Duodenal mucosa (tissue), 2 donors: ENCODE data around the gene KBTBD13.
A peak's percentile ranks its signal among the peaks of the same experiment; 100 is the strongest.
"Not testable (repeated sequence)": the region's sequence is repeated elsewhere in the genome, so short reads cannot be mapped to it uniquely, and the experiment has no call there.

Source experiments
- H3K27ac ChIP-seq: one replicate; pipeline ENCODE4 v1.7.0; 2013; ENCODE audit warnings: low read depth, low read length
- H3K27me3 ChIP-seq, 2 donors: one replicate each; pipeline ENCODE4 v1.7.0; 2013; ENCODE audit warnings: low read length in 2 of 2, control low read depth in 1 of 2; ENCODE audit not compliant: insufficient read depth in 2 of 2, control insufficient read depth in 1 of 2
- H3K36me3 ChIP-seq, 2 donors: one replicate each; pipeline ENCODE4 v1.7.0; 2013; ENCODE audit warnings: low read length in 2 of 2, control low read depth in 1 of 2; ENCODE audit not compliant: insufficient read depth in 2 of 2, control insufficient read depth in 1 of 2
- H3K4me1 ChIP-seq, 2 donors: one replicate each; pipeline ENCODE4 v1.7.0; 2013; ENCODE audit warnings: low read length in 2 of 2, control low read depth in 1 of 2; ENCODE audit not compliant: insufficient read depth in 2 of 2, control insufficient read depth in 1 of 2
- H3K4me3 ChIP-seq, 2 donors: one replicate each; pipeline ENCODE4 v1.7.0; 2013; ENCODE audit warnings: low read length in 2 of 2, low read depth in 1 of 2
- H3K9ac ChIP-seq, 2 donors: one replicate each; pipeline ENCODE4 v1.7.0; 2013; ENCODE audit warnings: low read length in 2 of 2, low read depth in 1 of 2
- H3K9me3 ChIP-seq, 2 donors: one replicate each; pipeline ENCODE4 v1.7.0; 2013; ENCODE audit warnings: low read length in 2 of 2, control low read depth in 1 of 2; ENCODE audit not compliant: control insufficient read depth in 1 of 2

The KBTBD13 gene

DNA sequence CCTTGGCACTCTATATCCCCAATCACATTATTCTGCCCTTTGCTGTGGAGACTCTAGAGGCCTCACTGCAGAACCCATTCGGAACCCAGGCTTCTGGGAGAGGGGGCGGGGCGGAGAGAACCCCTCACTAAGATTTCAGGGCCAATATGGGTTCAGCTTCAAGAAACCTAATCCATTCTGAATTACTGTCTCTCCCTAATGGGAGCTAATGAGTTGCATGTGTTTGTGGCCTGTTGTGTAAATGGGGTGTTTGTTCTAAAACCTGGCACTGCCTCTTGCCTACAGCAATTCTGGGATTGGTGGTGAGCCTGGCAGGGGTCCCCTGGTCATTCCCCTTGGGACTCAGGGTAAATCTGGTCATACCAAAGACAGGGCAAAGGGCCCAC lies 8.2 kb upstream of the KBTBD13 start:
- H3K4me1 ChIP-seq, result peaks cover 7 to 17% of the 10 kb centered on the region in 2 donors
- H3K9ac ChIP-seq, result no peak overlapping the region
- peak overlapping the region in 1 of 2 donors; percentile 12 for H3K4me3 ChIP-seq
- H3K36me3 ChIP-seq, result no peaks in the 10 kb centered on the region
- no peak overlapping the region for H3K27ac ChIP-seq
- no peaks in the 10 kb centered on the region for H3K9me3 ChIP-seq
- H3K27me3 ChIP-seq, result peaks cover 11 to 19% of the 10 kb centered on the region in 2 donors

DNA sequence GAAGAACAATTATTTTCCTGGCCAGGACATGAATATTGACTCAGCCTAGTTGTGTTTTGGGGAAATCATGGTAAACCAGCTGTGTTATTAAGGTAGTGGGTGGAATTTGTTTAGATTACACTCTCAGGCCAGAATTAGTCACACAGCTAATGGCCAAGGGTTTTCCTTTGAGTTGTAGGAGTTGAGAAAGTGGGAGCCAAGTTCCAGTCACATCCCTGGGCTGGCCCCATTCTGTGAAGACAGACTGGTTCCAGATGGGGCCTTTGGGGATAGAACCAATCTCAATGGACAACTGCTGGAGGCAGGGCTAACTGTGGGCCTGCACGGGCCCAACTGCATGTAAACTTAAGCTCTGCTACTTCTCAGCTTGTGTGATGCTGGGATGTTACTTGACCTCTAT lies 7.4 kb upstream of the KBTBD13 start:
- Histone ChIP-seq H3K27me3 (peaks cover 11 to 19% of the 10 kb centered on the region in 2 donors), H3K4me3 (no peak overlapping the region), H3K4me1 (peaks cover 7 to 17% of the 10 kb centered on the region in 2 donors), H3K9me3 (no peaks in the 10 kb centered on the region), H3K27ac (no peak overlapping the region), H3K36me3 (no peaks in the 10 kb centered on the region), H3K9ac (no peak overlapping the region)

DNA sequence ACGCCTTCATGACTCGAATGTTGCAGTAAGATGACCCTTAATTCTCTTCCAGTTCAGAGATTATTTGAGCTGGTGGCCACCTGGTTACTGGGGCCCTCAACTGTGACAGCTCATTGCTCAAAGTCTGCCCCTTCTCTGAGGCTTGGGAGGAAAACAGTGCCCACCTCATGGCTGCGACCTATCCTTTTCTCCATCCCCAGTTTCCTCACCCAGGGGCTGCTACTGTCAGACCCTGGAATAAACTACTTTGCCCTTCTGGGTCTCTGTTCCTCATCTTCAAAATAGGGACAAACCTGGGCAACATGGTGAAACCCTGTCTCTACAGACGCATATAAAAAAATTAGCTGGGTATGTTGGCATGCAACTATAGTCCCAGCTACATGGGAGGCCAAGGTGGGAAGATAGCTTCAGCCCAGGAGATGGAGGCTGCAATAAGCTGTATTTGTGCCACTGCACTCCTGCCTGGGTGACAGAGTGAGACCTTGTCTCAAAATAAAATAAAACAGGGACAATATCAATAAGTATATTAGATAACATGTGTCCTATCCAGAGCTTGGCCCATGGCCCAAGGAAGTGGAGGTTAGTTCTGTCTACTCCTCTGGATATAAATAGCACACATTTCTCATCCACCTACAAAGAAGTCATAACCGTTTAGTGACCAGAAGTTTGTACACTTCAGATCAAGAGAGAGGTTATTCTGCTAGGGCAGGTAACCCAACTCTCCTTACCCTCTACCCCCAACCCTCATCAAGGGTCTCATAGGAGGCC lies 6.6 kb upstream of the KBTBD13 start:
- Histone ChIP-seq H3K27me3 (peaks cover 11 to 19% of the 10 kb centered on the region in 2 donors), H3K27ac (no peak overlapping the region), H3K9me3 (no peaks in the 10 kb centered on the region), H3K4me3 (no peak overlapping the region), H3K9ac (no peak overlapping the region), H3K36me3 (no peaks in the 10 kb centered on the region), H3K4me1 (peaks cover 7 to 17% of the 10 kb centered on the region in 2 donors)

DNA sequence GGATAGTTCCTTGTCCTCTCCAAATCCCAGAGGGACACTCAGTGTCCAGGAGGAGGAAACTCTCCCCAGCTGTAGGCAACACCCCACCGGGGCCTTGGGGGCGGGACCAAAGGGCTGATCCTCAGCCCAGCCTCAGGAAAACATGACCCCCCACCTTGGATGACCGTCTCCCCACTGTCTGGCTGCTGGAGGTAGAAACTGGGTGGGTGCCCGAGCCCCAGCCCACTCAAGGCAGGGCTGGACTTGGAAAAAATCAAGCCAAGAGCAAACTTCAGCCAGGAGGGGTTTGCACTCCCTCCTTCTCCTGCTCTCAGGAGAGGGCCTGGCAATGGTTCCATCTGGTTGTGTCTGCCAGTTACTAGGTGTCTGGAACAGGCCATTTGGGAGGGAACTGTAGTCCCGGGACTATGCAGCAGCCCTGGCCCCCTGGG lies 5.2 kb upstream of the KBTBD13 start:
- Histone ChIP-seq H3K9me3 (no peaks in the 10 kb centered on the region), H3K4me1 (peaks cover 7 to 17% of the 10 kb centered on the region in 2 donors), H3K4me3 (no peak overlapping the region), H3K9ac (no peak overlapping the region), H3K27ac (no peak overlapping the region), H3K27me3 (peaks cover 11 to 19% of the 10 kb centered on the region in 2 donors), H3K36me3 (no peaks in the 10 kb centered on the region)

DNA sequence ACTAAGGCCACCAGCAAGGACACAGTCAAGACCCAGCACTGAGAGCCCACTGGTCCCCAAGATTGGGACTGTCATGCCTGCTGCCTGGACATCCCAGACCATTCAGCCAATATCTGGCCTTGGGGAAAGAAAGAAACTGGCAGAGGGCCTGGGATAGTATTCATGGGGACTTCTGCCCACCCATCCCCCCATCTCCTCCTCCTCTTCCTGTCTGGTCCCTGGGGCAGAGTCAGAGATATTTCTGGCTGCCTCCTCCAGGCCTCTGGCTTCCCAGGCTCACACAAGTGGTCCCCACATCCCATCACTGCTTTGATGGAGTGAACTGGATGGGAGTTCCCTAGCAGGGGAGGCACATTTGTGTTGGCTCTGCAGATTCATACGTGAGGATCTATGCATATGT lies 4.5 kb upstream of the KBTBD13 start:
- Histone ChIP-seq H3K4me3 (no peak overlapping the region), H3K9me3 (no peaks in the 10 kb centered on the region), H3K36me3 (no peaks in the 10 kb centered on the region), H3K4me1 (peaks cover 7 to 17% of the 10 kb centered on the region in 2 donors), H3K27me3 (peaks cover 6 to 13% of the 10 kb centered on the region in 2 donors), H3K9ac (no peak overlapping the region), H3K27ac (no peak overlapping the region)

DNA sequence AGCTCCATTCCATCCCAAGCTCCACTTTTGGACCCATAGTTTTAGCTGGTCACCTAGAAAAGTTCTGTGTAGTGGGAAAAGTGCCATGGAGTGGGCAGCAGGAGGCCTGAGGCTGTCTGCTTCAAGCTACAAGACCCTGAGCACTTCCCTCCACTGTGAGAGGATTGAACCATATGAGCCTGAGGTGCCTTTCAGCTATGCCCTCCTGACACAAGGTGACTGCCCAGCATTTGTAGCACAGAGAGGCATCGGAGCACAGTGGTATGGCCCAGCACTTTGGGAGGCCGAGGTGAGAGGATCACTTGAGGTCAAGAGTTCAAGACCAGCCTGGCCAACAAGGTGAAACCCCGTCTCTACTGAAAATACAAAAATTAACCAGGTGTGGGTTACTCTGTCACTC lies 3.9 kb upstream of the KBTBD13 start:
- peaks cover 3 to 17% of the 10 kb centered on the region in 2 donors for H3K4me1 ChIP-seq
- H3K9ac ChIP-seq, result no peak overlapping the region
- no peaks in the 10 kb centered on the region for H3K9me3 ChIP-seq
- peaks cover under 1 to 7% of the 10 kb centered on the region in 2 donors for H3K27me3 ChIP-seq
- H3K36me3 ChIP-seq, result no peaks in the 10 kb centered on the region
- H3K4me3 ChIP-seq, result no peak overlapping the region
- H3K27ac ChIP-seq, result no peak overlapping the region

DNA sequence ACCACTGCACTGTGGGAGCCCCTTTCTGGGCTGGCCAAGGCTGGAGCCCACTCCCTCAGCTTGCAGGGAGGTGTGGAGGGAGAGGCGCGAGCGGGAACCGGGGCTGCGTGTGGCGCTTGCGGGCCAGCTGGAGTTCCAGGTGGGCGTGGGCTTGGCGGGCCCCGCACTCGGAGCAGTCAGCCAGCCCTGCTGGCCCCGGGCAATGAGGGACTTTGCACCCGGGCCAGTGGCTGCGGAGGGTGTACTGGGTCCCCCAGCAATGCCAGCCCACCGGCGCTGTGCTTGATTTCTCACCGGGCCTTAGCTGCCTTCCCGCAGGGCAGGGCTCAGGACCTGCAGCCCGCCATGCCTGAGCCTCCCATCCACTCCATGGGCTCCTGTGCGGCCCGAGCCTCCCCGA lies 1.6 kb upstream of the KBTBD13 start:
- H3K4me1 ChIP-seq, result peaks cover 0 to 12% of the 10 kb centered on the region in 2 donors
- H3K27ac ChIP-seq, H3K9me3 ChIP-seq, H3K27me3 ChIP-seq, H3K36me3 ChIP-seq, H3K9ac ChIP-seq, H3K4me3 ChIP-seq: not testable (repeated sequence)

DNA sequence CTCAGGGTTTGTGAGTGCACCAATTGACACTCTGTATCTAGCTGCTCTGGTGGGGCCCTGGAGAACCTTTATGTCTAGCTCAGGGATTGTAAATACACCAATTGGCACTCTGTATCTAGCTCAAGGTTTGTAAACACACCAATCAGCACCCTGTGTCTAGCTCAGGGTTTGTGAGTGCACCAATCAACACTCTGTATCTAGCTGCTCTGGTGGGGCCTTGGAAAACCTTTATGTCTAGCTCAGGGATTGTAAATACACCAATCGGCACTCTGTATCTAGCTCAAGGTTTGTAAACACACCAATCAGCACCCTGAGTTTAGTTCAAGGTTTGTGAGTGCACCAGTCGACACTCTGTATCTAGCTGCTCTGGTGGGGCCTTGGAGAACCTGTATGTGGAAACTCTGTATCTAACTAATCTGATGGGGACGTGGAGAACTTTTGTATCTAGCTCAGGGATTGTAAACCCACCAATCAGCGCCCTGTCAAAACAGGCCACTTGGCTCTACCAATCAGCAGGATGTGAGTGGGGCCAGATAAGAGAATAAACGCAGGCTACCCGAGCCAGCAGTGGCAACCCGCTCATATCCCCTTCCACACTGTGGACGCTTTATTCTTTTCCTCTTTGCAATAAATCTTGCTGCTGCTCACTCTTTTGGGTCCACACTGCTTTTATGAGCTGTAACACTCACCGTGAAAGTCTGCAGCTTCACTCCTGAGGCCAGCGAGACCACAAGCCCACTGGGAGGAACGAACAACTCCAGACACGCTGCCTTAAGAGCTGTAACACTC lies 745 bp upstream of the KBTBD13 start:
- H3K4me1 ChIP-seq, result peaks cover 0 to 12% of the 10 kb centered on the region in 2 donors
- not testable (repeated sequence) for H3K9ac ChIP-seq, H3K36me3 ChIP-seq, H3K27me3 ChIP-seq, H3K9me3 ChIP-seq, H3K4me3 ChIP-seq, H3K27ac ChIP-seq

DNA sequence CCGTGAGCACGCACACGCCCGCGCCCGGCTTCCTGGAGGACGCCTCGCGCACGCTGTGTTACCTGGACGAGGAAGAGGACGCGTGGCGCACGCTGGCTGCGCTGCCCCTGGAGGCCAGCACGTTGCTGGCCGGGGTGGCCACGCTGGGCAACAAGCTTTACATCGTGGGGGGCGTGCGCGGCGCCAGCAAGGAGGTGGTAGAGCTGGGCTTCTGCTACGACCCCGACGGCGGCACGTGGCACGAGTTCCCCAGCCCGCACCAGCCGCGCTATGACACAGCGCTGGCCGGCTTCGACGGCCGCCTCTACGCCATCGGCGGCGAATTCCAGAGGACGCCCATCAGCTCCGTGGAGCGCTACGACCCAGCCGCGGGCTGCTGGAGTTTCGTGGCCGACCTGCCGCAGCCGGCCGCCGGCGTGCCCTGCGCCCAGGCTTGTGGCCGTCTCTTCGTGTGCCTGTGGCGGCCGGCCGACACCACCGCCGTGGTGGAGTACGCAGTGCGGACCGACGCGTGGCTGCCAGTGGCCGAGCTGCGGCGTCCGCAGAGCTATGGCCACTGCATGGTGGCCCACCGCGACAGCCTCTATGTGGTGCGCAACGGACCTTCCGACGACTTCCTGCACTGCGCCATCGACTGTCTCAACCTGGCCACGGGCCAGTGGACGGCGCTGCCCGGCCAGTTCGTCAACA lies 890 bp downstream of the KBTBD13 start:
- Histone ChIP-seq H3K9ac (no peak overlapping the region), H3K27me3 (no peaks in the 10 kb centered on the region), H3K27ac (no peak overlapping the region), H3K4me3 (no peak overlapping the region), H3K4me1 (peaks cover 8 to 11% of the 10 kb centered on the region in 2 donors), H3K36me3 (no peaks in the 10 kb centered on the region), H3K9me3 (no peaks in the 10 kb centered on the region)

DNA sequence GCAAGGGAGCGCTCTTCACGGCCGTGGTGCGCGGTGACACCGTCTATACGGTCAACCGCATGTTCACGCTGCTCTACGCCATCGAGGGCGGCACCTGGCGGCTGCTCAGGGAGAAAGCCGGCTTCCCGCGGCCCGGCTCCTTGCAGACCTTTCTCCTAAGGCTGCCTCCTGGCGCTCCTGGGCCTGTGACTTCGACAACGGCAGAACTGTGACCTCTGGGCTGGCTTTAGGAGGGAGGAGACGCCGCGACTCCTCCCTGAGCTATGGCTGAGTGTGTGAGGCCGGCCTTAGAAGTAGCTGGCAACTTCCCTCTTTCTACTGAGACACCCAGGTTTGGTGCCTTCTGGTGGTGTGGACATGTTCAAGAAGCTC lies 1.4 kb downstream of the KBTBD13 start:
- no peaks in the 10 kb centered on the region for H3K36me3 ChIP-seq
- no peaks in the 10 kb centered on the region for H3K27me3 ChIP-seq
- peaks cover 13 to 16% of the 10 kb centered on the region in 2 donors for H3K4me1 ChIP-seq
- H3K27ac ChIP-seq, result no peak overlapping the region
- peak overlapping the region in 1 of 2 donors; percentile 31 for H3K9ac ChIP-seq
- no peak overlapping the region for H3K4me3 ChIP-seq
- H3K9me3 ChIP-seq, result no peaks in the 10 kb centered on the region
